ENCODE results near the gene EPS8L2. TPM values are rescaled to one million over a fixed set of nuclear protein-coding genes. Genes with fewer than 3 reads are reported as not detected.

The EPS8L2 gene
- polyA plus RNA-seq, 1 experiment = 44.4 TPM

DNA sequence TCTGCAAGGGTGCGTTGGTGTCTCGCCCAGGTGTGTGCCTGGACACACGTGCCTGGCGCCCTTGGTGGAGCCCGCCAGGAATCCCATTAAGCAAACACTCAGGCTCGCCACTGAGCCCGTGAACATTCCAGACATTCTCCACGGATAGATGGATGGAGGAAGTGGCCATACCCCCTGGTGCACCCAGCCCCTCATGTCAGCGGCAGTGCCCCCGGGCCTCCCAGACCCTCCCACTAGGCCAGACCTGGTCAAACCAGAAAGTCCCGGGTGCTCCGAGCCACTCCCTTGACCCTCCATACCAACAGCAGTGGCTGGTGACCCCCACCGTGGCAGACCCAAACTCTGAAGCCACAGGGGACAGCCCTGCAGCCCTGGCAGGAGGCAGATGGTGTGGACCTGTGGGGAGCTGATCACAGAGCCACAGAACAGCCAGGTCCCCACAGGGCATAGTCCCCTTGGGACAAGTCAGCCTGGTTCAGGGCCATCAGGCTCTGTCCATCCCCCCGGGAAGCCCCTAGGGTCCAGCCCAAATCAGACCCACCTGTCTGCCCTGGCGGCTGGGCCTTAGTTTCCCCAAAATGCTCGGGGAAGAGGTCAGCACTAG, 1.9 kb downstream of the EPS8L2 start:
- ChIA-PET CTCF (interaction anchor here (1.6 to 2.6 kb wide), 2 partner anchors 15 to 18 kb away, joined by 6 to 8 read pairs; no protein-coding TSS in a partner anchor), POLR2A (no interaction called here)
- H3K36me3 ChIP-seq (ENCODE audit: control insufficient read depth, insufficient read depth, low read length) = no peaks in the 10 kb centered on the region; the same call in 1 of the 2 replicates
- no peak for DNase-seq (ENCODE audit: low read depth)
- TF ChIP-seq, protein P1, sequence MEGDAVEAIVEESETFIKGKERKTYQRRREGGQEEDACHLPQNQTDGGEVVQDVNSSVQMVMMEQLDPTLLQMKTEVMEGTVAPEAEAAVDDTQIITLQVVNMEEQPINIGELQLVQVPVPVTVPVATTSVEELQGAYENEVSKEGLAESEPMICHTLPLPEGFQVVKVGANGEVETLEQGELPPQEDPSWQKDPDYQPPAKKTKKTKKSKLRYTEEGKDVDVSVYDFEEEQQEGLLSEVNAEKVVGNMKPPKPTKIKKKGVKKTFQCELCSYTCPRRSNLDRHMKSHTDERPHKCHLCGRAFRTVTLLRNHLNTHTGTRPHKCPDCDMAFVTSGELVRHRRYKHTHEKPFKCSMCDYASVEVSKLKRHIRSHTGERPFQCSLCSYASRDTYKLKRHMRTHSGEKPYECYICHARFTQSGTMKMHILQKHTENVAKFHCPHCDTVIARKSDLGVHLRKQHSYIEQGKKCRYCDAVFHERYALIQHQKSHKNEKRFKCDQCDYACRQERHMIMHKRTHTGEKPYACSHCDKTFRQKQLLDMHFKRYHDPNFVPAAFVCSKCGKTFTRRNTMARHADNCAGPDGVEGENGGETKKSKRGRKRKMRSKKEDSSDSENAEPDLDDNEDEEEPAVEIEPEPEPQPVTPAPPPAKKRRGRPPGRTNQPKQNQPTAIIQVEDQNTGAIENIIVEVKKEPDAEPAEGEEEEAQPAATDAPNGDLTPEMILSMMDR (IDR thresholded peaks at IDR 0.05; ENCODE audit: insufficient read depth, low read depth, low read length) = no peak
- H3K4me3 ChIP-seq (ENCODE audit: low read depth, low read length) = no peak overlapping the region
- H3K27me3 ChIP-seq (ENCODE audit: control insufficient read depth, insufficient read depth, low read length) = no peaks in the 10 kb centered on the region

DNA sequence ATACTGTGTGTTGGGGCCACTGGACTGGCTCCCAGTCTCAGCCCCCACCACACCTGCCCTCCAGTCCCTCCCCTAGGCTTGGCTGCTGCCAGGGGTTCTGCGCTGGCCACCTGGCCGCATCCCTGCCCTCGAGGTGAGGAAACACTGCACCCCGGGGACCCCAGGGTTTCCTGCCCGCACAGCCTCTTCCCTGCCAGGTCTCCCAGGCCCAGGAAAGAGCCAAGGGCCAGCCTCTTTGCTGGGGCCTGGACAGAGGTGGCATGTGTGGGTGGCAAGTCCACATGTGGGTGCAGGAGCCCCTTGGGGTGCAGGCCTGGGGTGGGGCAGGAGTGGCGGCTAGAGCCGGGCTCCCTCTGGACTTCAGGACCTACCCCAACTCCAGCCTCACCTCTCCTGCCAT, 2.5 kb downstream of the EPS8L2 start:
- ChIA-PET CTCF (no interaction called here), POLR2A (no interaction called here)
- no peak overlapping the region for H3K4me3 ChIP-seq (ENCODE audit: low read depth, low read length)
- no peaks in the 10 kb centered on the region for H3K27me3 ChIP-seq (ENCODE audit: control insufficient read depth, insufficient read depth, low read length)
- DNase-seq (ENCODE audit: low read depth) = no peak
- no peaks in the 10 kb centered on the region; the same call in 1 of the 2 replicates for H3K36me3 ChIP-seq (ENCODE audit: control insufficient read depth, insufficient read depth, low read length)
- TF ChIP-seq, protein P1 (IDR thresholded peaks at IDR 0.05; ENCODE audit: insufficient read depth, low read depth, low read length) = no peak

DNA sequence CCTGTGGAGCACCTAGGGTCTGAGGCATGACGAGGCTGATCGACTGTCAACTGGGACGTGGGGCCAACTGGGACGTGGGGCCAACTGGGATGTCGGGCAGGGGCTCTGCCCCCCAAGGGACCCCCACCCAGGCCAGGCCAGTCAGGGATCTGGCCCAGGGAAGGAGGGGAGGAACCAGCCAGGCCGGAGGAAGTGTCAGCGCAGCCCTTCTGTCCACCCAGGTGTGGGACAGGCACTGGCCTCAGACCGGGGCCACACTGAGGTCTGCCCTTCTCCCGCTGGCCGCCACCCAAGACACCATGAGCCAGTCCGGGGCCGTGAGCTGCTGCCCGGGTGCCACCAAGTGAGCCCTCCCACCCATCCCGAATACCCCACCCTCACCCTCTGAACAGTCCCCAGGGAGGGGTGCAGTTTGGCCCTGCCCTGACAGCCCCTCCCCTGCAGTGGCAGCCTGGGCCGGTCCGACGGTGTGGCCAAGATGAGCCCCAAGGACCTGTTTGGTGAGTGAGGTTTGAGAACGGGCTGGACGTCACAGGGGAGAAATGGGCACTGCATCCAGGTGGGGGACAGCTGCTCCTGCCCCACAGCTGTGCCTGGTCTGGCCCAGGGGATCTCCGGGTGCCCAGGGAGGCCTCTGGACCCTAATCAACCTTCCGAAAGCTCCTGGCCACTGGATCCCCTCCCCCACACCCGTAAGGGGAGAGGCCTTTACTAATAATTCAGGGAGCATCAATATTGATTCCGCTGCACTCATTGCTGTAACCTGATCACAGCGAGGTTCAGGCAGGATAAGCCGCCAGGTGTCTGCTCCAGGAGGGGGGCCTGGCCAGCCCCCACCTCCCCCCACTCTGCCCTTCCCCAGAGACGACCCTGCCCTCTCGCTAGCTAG, 3.3 kb downstream of the EPS8L2 start:
- TF ChIP-seq, protein P1 (IDR thresholded peaks at IDR 0.05; ENCODE audit: insufficient read depth, low read depth, low read length) = no peak
- H3K36me3 ChIP-seq (ENCODE audit: control insufficient read depth, insufficient read depth, low read length) = no peaks in the 10 kb centered on the region
- DNase-seq (ENCODE audit: low read depth) = no peak
- H3K4me3 ChIP-seq (ENCODE audit: low read depth, low read length) = no peak overlapping the region
- H3K27me3 ChIP-seq (ENCODE audit: control insufficient read depth, insufficient read depth, low read length) = no peaks in the 10 kb centered on the region
- ChIA-PET CTCF (no interaction called here), POLR2A (no interaction called here)

DNA sequence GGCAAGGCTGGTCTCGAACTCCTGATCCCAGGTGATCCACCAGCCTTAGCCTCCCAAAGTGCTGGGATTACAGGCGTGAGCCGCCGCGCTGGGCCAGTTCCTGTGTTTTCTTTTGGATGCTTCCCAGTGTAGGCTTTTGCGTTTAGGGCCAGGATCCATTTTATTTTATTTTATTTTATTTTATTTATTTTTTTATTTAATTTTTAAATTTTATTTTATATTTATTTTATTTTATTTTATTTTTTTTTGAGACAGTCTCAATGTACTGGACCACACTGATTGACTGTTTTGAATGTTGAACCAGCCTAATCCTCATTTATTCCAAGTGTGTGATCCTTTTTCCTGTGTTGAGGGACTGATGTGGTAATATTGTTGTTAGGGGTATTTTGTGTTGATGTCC, 8.4 kb downstream of the EPS8L2 start:
- ChIA-PET POLR2A (no interaction called here), CTCF (no interaction called here)
- no peaks in the 10 kb centered on the region for H3K27me3 ChIP-seq (ENCODE audit: control insufficient read depth, insufficient read depth, low read length)
- DNase-seq (ENCODE audit: low read depth) = no peak
- TF ChIP-seq, protein P1 (IDR thresholded peaks at IDR 0.05; ENCODE audit: insufficient read depth, low read depth, low read length) = no peak
- H3K4me3 ChIP-seq (ENCODE audit: low read depth, low read length) = no peak overlapping the region
- no peaks in the 10 kb centered on the region for H3K36me3 ChIP-seq (ENCODE audit: control insufficient read depth, insufficient read depth, low read length)

DNA sequence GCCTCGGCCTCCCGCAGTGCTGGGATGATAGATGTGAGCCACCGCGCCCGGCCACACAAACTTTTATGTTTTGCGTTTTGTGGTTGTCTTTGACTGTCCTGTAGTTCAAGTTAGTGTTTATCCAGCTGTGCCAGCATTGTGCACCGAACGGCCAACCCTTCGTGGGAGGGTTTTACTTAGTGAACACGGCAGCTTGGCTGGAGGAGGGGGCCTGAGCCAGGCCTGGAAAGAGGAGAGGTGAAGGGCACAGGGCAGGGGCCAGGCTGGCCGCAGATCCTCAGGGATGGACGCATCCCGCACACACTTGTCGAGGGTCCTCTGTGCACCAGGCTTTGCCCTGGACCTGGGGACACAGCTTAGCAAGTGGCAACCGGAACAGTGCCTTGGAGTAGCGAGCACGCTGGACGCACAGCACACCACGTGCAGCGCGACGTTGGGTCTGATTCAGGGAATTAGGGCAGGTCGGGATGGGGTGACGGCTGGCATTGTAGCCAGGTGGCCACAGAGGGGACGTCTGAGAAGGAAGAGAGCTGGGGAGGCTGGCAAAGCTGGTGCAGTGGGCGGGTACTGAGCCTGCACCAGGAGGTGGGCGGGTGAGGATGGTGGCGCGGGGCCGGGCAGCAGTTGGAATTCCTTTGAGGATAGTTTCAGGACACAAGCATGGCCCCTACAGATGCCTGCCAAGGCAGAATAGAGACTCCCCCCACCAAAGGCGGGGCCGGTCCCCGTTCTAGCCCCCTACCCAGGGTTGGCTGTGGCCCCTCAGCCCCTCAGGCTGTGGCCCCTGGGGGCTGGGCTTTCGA, 13.4 kb downstream of the EPS8L2 start:
- TF ChIP-seq, protein P1 (IDR thresholded peaks at IDR 0.05; ENCODE audit: insufficient read depth, low read depth, low read length) = no peak
- no peak overlapping the region for H3K4me3 ChIP-seq (ENCODE audit: low read depth, low read length)
- H3K27me3 ChIP-seq (ENCODE audit: control insufficient read depth, insufficient read depth, low read length) = no peaks in the 10 kb centered on the region
- ChIA-PET POLR2A (no interaction called here), CTCF (interaction anchor here (0.9 to 2.5 kb wide), 3 partner anchors 8 to 200 kb away, joined by 3 to 9 read pairs (median 3); no protein-coding TSS in a partner anchor)
- no peak for DNase-seq (ENCODE audit: low read depth)
- peaks cover 2% of the 10 kb centered on the region for H3K36me3 ChIP-seq (ENCODE audit: control insufficient read depth, insufficient read depth, low read length)

Measured in BJ (cell line).